ENCODE data around the gene SLC9A9.

- TF ChIP-seq, protein P1, sequence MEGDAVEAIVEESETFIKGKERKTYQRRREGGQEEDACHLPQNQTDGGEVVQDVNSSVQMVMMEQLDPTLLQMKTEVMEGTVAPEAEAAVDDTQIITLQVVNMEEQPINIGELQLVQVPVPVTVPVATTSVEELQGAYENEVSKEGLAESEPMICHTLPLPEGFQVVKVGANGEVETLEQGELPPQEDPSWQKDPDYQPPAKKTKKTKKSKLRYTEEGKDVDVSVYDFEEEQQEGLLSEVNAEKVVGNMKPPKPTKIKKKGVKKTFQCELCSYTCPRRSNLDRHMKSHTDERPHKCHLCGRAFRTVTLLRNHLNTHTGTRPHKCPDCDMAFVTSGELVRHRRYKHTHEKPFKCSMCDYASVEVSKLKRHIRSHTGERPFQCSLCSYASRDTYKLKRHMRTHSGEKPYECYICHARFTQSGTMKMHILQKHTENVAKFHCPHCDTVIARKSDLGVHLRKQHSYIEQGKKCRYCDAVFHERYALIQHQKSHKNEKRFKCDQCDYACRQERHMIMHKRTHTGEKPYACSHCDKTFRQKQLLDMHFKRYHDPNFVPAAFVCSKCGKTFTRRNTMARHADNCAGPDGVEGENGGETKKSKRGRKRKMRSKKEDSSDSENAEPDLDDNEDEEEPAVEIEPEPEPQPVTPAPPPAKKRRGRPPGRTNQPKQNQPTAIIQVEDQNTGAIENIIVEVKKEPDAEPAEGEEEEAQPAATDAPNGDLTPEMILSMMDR (IDR thresholded peaks at IDR 0.05; ENCODE audit: low read length), result no peak
- TF ChIP-seq EZH2 (optimal IDR thresholded peaks at IDR 0.05; ENCODE audit: low read depth, low read length) (no peak), EZH2phosphoT487 (IDR thresholded peaks at IDR 0.05; ENCODE audit: low read length) (no peak)
Observed at GRCh38 chr3:143820466-143821221, 27.6 kb downstream of the SLC9A9 start.
